Lung (tissue), 12 donors: ENCODE data around the gene PRKD1. TPM values are rescaled to one million over a fixed set of nuclear protein-coding genes. Genes with fewer than 3 reads are reported as not detected.

Source experiments
- ATAC-seq: fragments of 200-7000 bp; cut with Tn5 transposase; one replicate; pipeline ENCODE4 v1.9.1; 2020; ENCODE audit warnings: moderate number of reproducible peaks; ENCODE audit not compliant: insufficient read depth, low FRiP score
- DNase-seq, 3 donors: peaks; one replicate each; pipeline ENCODE4 v3.0.0-alpha.2; 2013 to 2017
- H3K27ac ChIP-seq, 2 donors: one replicate each; pipeline ENCODE4 v1.5.1; 2013; ENCODE audit warnings: mild to moderate bottlenecking in 2 of 2, moderate library complexity in 2 of 2, control low read depth in 1 of 2, inconsistent platforms in 1 of 2, low read depth in 1 of 2, low read length in 1 of 2
- H3K27me3 ChIP-seq, 3 donors: one replicate each; pipeline ENCODE4 v1.5.1; 2013; ENCODE audit warnings: low read length in 2 of 3; ENCODE audit not compliant: control insufficient read depth in 3 of 3, insufficient read depth in 3 of 3
- H3K36me3 ChIP-seq, 4 donors: one replicate each; pipeline ENCODE4 v1.5.1; 2013; ENCODE audit warnings: low read length in 4 of 4, mild to moderate bottlenecking in 1 of 4, moderate library complexity in 1 of 4; ENCODE audit not compliant: control insufficient read depth in 4 of 4, insufficient read depth in 4 of 4
- H3K4me1 ChIP-seq, 5 donors: one replicate each; pipeline ENCODE4 v1.5.1; 2013; ENCODE audit warnings: low read length in 5 of 5, mild to moderate bottlenecking in 2 of 5, moderate library complexity in 1 of 5; ENCODE audit not compliant: control insufficient read depth in 5 of 5, insufficient read depth in 5 of 5
- H3K4me3 ChIP-seq: one replicate; pipeline ENCODE4 v1.5.1; 2013; ENCODE audit warnings: mild to moderate bottlenecking, control low read depth, moderate library complexity
- H3K9ac ChIP-seq, 2 donors: one replicate each; pipeline ENCODE4 v1.5.1; 2013; ENCODE audit warnings: low read length in 2 of 2, control low read depth in 1 of 2; ENCODE audit not compliant: insufficient read depth in 1 of 2
- H3K9me3 ChIP-seq, 4 donors: one replicate each; pipeline ENCODE4 v1.5.1; 2013; ENCODE audit warnings: low read length in 3 of 4, mild to moderate bottlenecking in 1 of 4, moderate library complexity in 1 of 4; ENCODE audit not compliant: control insufficient read depth in 4 of 4, insufficient read depth in 3 of 4
- CTCF ChIP-seq: IDR thresholded peaks from 2 replicates; pipeline ENCODE4 v1.5.1; 2012; ENCODE audit warnings: mild to moderate bottlenecking; ENCODE audit errors: control extremely low read depth, extremely low read depth
- WGBS, 2 donors: extraction: QIAGEN DNeasy Blood & Tissue Kit; methylation state at CpG; one replicate each; pipeline ENCODE4 v1.1.7; 2013; 5-methylcytosine and 5-hydroxymethylcytosine counted together
- polyA plus RNA-seq, 2 donors: library from polyadenylated mRNA; stranded (reverse); fragments of 200-250 nt; gene quantifications; one replicate each; pipeline ENCODE4 v1.2.1, GENCODE V29; 2013
- total RNA-seq, 2 donors: library from RNA; depleted of rRNA in 1 of 2; stranded (reverse); fragments of >200 nt in 1 of 2; gene quantifications; one replicate each; pipeline ENCODE4 v1.2.1, GENCODE V29; 2014 to 2021
- donor health status: control.
- donor health status: control.
- donor health status: Bipolar disorder and iron deficiency.
- donor health status: healthy.
- donor health status: DM: yes; HTN: yes; CAD: no.

PRKD1 gene
- total and polyA plus RNA-seq, 4 donors = 4.0 to 20.9 (median 11.2) TPM

GRCh38 chr14:29821661-29822429, 105.8 kb downstream of the PRKD1 start:
- Histone ChIP-seq H3K9me3 (no peaks in the 10 kb centered on the region), H3K36me3 (no peaks in the 10 kb centered on the region), H3K4me1 (peaks cover 0 to 14% (median 3%) of the 10 kb centered on the region in 5 donors), H3K4me3 (no peak overlapping the region), H3K27me3 (no peaks in the 10 kb centered on the region), H3K9ac (no peak overlapping the region), H3K27ac (no peak overlapping the region)
- WGBS, 2 donors = 67 to 76% methylated on average over 5 of the region's 5 CpGs
- ATAC-seq (no peak), DNase-seq (no peak)
- TF ChIP-seq CTCF = no peak

GRCh38 chr14:29821242-29821641, 106.4 kb downstream of the PRKD1 start:
- H3K36me3 ChIP-seq = no peaks in the 10 kb centered on the region
- ATAC-seq (no peak), DNase-seq (no peak)
- H3K9ac ChIP-seq = no peak overlapping the region
- H3K4me1 ChIP-seq = peaks cover 0 to 14% (median 3%) of the 10 kb centered on the region in 5 donors
- H3K4me3 ChIP-seq = no peak overlapping the region
- no peak overlapping the region for H3K27ac ChIP-seq
- TF ChIP-seq CTCF = no peak
- no peaks in the 10 kb centered on the region for H3K27me3 ChIP-seq
- 52 to 59% methylated on average over 2 of the region's 2 CpGs for WGBS, 2 donors
- no peaks in the 10 kb centered on the region for H3K9me3 ChIP-seq

- 68 to 75% methylated on average over 1 of the region's 1 CpG for WGBS, 2 donors
- H3K27ac ChIP-seq = no peak overlapping the region
These were observed 106.9 kb downstream of the PRKD1 start for GRCh38 chr14:29820785-29821184.

More at GRCh38 chr14:29820785-29821184, 106.9 kb downstream of the PRKD1 start:
- Histone ChIP-seq H3K9ac (no peak overlapping the region), H3K4me3 (no peak overlapping the region), H3K27me3 (no peaks in the 10 kb centered on the region), H3K36me3 (no peaks in the 10 kb centered on the region), H3K9me3 (no peaks in the 10 kb centered on the region), H3K4me1 (peaks cover 0 to 14% (median 3%) of the 10 kb centered on the region in 5 donors)
- ATAC-seq = no peak
- DNase-seq = no peak
- no peak for TF ChIP-seq CTCF
